Breast epithelium (tissue), 4 donors: ENCODE measurements around the gene PTPRH. TPM values are rescaled to one million over a fixed set of nuclear protein-coding genes. Genes with fewer than 3 reads are reported as not detected.
A peak's percentile ranks its signal among the peaks of the same experiment; 100 is the strongest.
"Not testable (repeated sequence)": the region's sequence is repeated elsewhere in the genome, so short reads cannot be mapped to it uniquely, and the experiment has no call there.

Experiments used
- DNase-seq, 2 donors: peaks; one replicate each; pipeline ENCODE4 v3.0.0-alpha.2; 2019; ENCODE audit warnings: low spot score in 2 of 2
- H3K27ac ChIP-seq, 2 donors: fragments of 200-600 bp; sonication (generic) in 1 of 2; one replicate each; pipeline ENCODE4 v1.5.1; 2016 to 2019; ENCODE audit warnings: mild to moderate bottlenecking in 1 of 2
- H3K27me3 ChIP-seq, 2 donors: fragments of 200-600 bp; sonication (generic) in 1 of 2; one replicate each; pipeline versions ENCODE4 v1.5.1 to v1.6.0; 2017 to 2019; ENCODE audit warnings: control low read depth in 1 of 2, mild to moderate bottlenecking in 1 of 2
- H3K36me3 ChIP-seq: fragments of 200-600 bp; one replicate; pipeline ENCODE4 v1.5.1; 2019
- H3K4me1 ChIP-seq, 2 donors: fragments of 200-600 bp; sonication (generic); one replicate each; pipeline ENCODE4 v1.5.1; 2016 to 2019; ENCODE audit warnings: control low read depth in 1 of 2
- H3K4me3 ChIP-seq, 3 donors: fragments of 200-600 bp; sonication (generic); 1 replicate in 2 of 3; 2 replicates in 1 of 3; pipeline ENCODE4 v1.5.1; 2016 to 2019; ENCODE audit warnings: mild to moderate bottlenecking in 3 of 3, moderate library complexity in 2 of 3
- H3K9me3 ChIP-seq, 2 donors: fragments of 200-600 bp; sonication (generic) in 1 of 2; one replicate each; pipeline ENCODE4 v1.5.1; 2016 to 2019; ENCODE audit warnings: control low read depth in 1 of 2
- POLR2A ChIP-seq: fragments of 450-650 bp; IDR thresholded peaks from one replicate; pipeline ENCODE4 v1.6.1; 2016; ENCODE audit warnings: antibody characterized with exemption, mild to moderate bottlenecking, moderate library complexity
- POLR2AphosphoS5 ChIP-seq, 3 donors: sonication (generic); formaldehyde crosslinking; IDR thresholded peaks; one replicate each; pipeline ENCODE4 v1.6.1; 2017; ENCODE audit warnings: antibody characterized with exemption in 3 of 3
- intact Hi-C: fragments of 100-400 bp; cut with DNase I; formaldehyde crosslinking; loops from one replicate; pipeline ENCODE4 v1.15.1; 2023; ENCODE audit warnings: low total_unique reads
- total RNA-seq, 3 donors: library from RNA; depleted of rRNA; stranded (reverse); fragments of >200 nt; gene quantifications; one replicate each; pipeline ENCODE4 v1.1.0, GENCODE V29; 2016
- TF ChIP-seq, protein P1 (sequence below), 3 donors: fragments of 450-650 bp; IDR thresholded peaks; one replicate each; pipeline ENCODE4 v1.5.1; 2016 to 2017; ENCODE audit warnings: antibody characterized with exemption in 3 of 3, mild to moderate bottlenecking in 3 of 3, moderate library complexity in 3 of 3

PTPRH gene
- total RNA-seq, 3 donors from 2014 or later: 0.73 to 10.2 (median 2.1) TPM

- intact Hi-C loops: loop anchor here (5.0 to 10.0 kb wide), 2 partner anchors 802 to 1481 kb away; no protein-coding TSS in a partner anchor
- H3K4me3 ChIP-seq: peak overlapping the region; percentile 5 to 69 (median 43)
- no peaks in the 10 kb centered on the region for H3K36me3 ChIP-seq
- TF ChIP-seq POLR2A: no peak
- no peak for TF ChIP-seq POLR2AphosphoS5 (IDR thresholded peaks at IDR 0.05)
- TF ChIP-seq, protein P1, sequence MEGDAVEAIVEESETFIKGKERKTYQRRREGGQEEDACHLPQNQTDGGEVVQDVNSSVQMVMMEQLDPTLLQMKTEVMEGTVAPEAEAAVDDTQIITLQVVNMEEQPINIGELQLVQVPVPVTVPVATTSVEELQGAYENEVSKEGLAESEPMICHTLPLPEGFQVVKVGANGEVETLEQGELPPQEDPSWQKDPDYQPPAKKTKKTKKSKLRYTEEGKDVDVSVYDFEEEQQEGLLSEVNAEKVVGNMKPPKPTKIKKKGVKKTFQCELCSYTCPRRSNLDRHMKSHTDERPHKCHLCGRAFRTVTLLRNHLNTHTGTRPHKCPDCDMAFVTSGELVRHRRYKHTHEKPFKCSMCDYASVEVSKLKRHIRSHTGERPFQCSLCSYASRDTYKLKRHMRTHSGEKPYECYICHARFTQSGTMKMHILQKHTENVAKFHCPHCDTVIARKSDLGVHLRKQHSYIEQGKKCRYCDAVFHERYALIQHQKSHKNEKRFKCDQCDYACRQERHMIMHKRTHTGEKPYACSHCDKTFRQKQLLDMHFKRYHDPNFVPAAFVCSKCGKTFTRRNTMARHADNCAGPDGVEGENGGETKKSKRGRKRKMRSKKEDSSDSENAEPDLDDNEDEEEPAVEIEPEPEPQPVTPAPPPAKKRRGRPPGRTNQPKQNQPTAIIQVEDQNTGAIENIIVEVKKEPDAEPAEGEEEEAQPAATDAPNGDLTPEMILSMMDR (IDR thresholded peaks at IDR 0.05): no peak
- peaks cover 8 to 96% of the 10 kb centered on the region in 2 donors for H3K27me3 ChIP-seq
- H3K27ac ChIP-seq: no peak overlapping the region
- H3K4me1 ChIP-seq: peaks cover 0 to 3% of the 10 kb centered on the region in 2 donors
- DNase-seq: no peak
- H3K9me3 ChIP-seq: no peaks in the 10 kb centered on the region
Measured at GRCh38 chr19:55173714-55174409, 35.4 kb downstream of the PTPRH start.

DNA sequence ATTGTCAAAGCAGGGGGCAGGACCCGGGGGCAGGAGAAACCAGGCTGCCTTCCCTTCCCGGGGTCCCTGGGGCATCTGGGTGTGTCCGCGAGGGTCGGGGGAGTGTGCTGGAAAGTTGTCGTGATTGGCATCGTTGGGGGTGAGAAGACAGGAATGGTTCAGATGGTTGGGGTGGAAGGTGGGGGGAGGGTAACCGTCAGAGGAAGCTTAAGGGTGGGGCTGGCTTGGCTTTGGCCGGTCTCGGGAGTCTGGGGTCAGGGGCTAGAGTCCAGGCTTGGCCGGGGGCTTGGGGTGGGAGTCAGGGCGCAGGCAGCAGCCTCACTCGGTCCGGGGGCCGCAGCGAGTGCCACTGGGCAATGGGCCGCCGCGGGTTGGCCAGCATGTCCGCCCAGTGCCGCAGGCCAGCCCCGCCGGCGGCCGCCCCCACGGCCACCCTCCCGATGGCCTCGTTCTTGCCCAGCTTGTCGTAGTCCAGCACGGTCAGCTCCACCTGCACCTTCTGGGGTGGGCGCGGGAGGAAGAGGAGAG is 36.1 kb downstream of the PTPRH start:
- Histone ChIP-seq H3K36me3 (no peaks in the 10 kb centered on the region), H3K27ac (no peak overlapping the region), H3K4me3 (peak overlapping the region; percentile 5 to 69 (median 43)), H3K4me1 (peaks cover 0 to 3% of the 10 kb centered on the region in 2 donors), H3K9me3 (no peaks in the 10 kb centered on the region), H3K27me3 (peaks cover 8 to 98% of the 10 kb centered on the region in 2 donors)
- no peak for DNase-seq
- intact Hi-C loops: loop anchor here (5.0 to 10.0 kb wide), 2 partner anchors 801 to 1482 kb away; no protein-coding TSS in a partner anchor
- TF ChIP-seq, protein P1 (IDR thresholded peaks at IDR 0.05): no peak
- TF ChIP-seq POLR2A: no peak
- no peak for TF ChIP-seq POLR2AphosphoS5 (IDR thresholded peaks at IDR 0.05)

DNA sequence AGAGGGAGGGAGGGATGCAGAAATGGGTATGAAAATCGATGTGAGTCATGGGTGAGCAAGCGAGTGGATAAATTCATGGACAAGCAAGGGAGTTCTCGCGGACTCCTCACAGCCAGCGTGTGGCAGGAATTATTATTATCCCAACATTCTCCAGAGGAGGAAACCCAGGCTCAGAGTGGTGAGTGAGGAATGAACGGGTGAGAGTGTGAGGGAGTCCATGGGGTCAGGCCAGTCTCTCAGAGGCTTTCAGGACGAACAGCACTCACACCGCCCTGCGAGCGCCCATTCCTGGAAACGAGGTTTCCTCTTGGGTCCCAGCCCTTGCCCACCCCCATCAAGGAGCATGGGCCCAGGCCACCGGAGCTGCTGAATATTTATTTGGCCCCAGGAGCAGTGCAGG is 36.6 kb downstream of the PTPRH start:
- H3K9me3 ChIP-seq: no peaks in the 10 kb centered on the region
- peaks cover 0 to 3% of the 10 kb centered on the region in 2 donors for H3K4me1 ChIP-seq
- H3K27ac ChIP-seq: no peak overlapping the region
- no peak for DNase-seq
- no peak for TF ChIP-seq POLR2AphosphoS5 (IDR thresholded peaks at IDR 0.05)
- no peak for TF ChIP-seq POLR2A
- TF ChIP-seq, protein P1 (IDR thresholded peaks at IDR 0.05): no peak
- intact Hi-C loops: loop anchor here (5.0 to 10.0 kb wide), 2 partner anchors 800 to 1482 kb away; no protein-coding TSS in a partner anchor
- no peaks in the 10 kb centered on the region for H3K36me3 ChIP-seq
- peaks cover 8 to 96% of the 10 kb centered on the region in 2 donors for H3K27me3 ChIP-seq
- H3K4me3 ChIP-seq: peak overlapping the region in 1 of 3 donors; percentile 69

DNA sequence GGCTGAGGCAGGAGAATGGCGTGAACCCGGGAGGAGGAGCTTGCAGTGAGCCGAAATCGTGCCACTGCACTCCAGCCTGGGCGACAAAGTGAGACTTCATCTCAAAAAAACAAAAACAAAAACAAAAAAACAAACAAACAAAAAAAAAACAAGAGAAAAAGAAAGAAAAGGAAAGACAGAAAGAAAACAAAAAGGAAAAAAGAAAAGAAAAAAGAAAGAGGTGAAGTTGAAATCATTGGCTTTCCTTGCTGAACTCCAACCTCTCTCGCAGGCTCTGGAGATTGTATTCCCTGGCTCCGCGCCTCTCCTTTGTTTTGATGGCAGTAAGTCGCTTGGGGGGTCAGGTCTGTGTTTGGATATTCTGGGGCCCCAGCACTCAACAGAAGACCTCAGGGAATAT is 37.0 kb downstream of the PTPRH start:
- H3K36me3 ChIP-seq, H3K4me3 ChIP-seq, DNase-seq, H3K4me1 ChIP-seq, H3K9me3 ChIP-seq, H3K27ac ChIP-seq: not testable (repeated sequence)
- intact Hi-C loops: loop anchor here (5.0 to 10.0 kb wide), 2 partner anchors 800 to 1482 kb away; no protein-coding TSS in a partner anchor
- peaks cover 8 to 95% of the 10 kb centered on the region in 2 donors for H3K27me3 ChIP-seq

DNA sequence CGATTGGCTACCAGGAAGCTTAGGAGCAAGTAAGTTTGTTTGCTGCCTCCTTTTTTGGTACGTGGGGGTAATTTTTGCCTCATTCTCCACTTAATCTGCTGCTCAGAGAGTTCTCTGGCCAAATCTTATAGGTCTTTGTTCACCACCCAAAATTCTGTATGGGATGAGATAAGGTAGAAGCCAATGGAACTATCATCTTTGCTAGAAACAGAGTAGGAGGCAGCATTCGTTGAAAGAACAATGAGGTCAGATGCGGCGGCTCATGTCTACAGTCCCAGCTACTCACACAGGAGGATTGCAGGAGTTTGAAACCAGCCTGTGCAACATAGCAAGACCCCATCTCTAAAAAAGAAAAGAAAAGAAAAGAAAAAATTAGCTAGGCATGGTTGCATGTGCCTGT is 37.9 kb downstream of the PTPRH start:
- TF ChIP-seq POLR2A (no peak), POLR2AphosphoS5 (IDR thresholded peaks at IDR 0.05) (no peak)
- TF ChIP-seq, protein P1 (IDR thresholded peaks at IDR 0.05): no peak
- DNase-seq: no peak
- no peak overlapping the region for H3K4me3 ChIP-seq
- no peaks in the 10 kb centered on the region for H3K9me3 ChIP-seq
- H3K36me3 ChIP-seq: no peaks in the 10 kb centered on the region
- H3K27me3 ChIP-seq: peaks cover 8 to 87% of the 10 kb centered on the region in 2 donors
- peaks cover 0 to 3% of the 10 kb centered on the region in 2 donors for H3K4me1 ChIP-seq
- no peak overlapping the region for H3K27ac ChIP-seq
- intact Hi-C loops: loop anchor here (5.0 to 10.0 kb wide), 2 partner anchors 799 to 1483 kb away; no protein-coding TSS in a partner anchor
